Measurements from ENCODE around the gene DNAJC25.
"Not testable (repeated sequence)": the region's sequence is repeated elsewhere in the genome, so short reads cannot be mapped to it uniquely, and the experiment has no call there.

Gene DNAJC25

DNA sequence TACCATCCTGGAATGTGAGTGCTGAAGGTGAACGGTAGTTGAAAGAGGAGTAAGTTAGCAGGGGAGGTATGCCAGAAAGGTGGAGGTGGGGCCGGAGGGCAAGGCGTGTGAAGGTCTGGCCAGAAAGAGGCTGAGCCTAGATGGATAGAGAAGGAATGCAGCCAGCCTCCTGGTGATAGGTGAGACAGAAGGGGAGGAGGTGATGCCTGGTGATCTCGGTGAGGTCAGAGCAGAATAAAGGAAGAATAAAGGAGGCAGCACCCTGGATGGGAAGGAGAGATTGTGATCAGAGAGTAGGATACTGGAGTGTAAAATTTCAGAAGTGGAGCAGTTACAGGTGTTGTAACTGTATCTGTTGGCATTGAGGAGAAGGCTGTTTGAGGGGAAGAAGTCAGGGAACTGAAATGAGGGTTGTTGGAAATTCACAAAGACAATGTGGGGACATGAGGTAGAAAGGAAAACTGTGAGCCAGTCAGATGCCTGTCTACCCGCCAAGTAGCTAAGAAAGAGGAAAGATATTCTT, 32.2 kb downstream of the DNAJC25 start:
- no peak for DNase-seq (ENCODE audit: low read depth in 2 of 2)

DNA sequence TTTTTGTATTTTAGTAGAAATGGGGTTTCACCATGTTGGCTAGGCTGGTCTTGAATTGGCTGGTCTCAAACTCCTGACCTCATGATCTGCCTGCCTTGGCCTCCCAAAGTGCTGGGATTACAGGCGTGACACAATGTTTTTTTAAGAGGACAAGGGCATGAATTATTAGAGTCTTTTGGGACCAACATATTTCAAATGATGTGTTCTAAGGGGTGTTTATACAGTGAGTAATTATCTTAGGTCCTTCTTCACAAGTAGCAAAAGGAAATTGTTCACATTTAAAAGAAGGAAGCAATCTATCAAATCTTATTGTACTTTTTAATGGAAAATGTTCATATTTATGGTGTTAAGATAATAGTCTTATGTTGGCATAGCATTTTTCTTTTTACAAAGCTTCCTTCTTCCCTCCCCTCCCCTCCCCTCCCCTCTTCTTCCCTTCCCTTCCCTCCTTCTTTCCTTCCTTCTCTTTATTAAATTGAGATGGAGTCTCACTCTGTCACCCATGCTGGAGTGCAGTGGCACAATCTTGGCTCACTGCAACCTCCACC, 37.0 kb downstream of the DNAJC25 start:
- DNase-seq (ENCODE audit: low read depth in 2 of 2), result no peak

DNA sequence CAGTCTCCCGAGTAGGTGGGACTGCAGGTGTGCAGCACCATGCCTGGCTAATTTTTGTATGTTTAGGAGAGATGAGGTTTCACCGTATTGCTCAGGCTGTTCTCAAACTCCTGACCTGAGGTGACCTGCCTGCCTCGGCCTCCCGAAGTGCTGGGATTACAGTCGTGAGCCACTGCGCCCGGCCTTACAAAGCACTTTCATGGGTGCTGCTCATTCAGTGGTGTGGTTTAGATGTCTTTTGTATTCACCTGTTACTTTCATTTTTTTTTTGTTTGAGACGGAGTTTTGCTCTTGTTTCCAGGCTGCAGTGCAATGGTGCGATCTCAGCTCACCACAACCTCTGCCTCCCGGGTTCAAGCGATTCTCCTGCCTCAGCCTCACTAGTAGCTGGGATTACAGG, 37.5 kb downstream of the DNAJC25 start:
- DNase-seq (ENCODE audit: low read depth in 2 of 2), result not testable (repeated sequence)

DNA sequence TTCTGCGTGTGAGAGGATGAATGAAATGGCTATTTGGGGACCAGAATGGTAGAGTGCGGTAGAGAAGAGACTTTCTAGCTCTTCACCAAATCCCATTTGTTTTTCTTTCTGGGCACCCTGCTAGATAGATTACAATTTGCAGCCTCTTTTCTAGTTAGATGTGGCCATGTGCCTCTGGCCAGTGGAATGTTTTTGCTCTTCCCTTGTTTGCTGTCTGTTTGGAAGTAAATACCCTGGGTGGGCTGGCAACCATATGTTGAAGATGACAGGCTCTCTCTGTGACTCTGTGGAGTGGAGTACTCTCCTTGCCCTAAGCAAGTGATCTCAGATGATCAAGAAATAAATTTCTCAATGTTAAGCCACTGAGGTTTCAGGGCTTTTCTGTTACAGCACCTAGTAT, 43.2 kb downstream of the DNAJC25 start:
- DNase-seq (ENCODE audit: low read depth in 2 of 2), result no peak

DNA sequence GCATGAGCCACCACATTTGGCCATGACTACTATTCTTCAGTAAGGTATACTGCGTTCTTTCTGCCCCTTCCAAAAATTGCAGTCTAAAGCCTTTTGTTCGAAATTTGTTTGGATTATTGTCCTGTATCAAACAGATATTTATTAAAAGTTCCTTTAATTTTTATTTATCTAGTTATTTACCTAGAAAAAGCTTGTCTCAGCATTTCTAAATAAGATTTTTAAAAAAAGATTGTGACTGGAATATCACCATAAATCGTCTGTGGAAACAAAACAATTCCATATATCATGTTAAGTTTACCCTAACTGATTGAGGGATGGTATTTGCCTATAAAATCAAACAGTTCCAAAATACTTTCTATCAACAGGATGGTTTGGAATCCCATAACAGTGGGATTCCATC, 45.0 kb downstream of the DNAJC25 start:
- no peak for DNase-seq (ENCODE audit: low read depth in 2 of 2)

DNA sequence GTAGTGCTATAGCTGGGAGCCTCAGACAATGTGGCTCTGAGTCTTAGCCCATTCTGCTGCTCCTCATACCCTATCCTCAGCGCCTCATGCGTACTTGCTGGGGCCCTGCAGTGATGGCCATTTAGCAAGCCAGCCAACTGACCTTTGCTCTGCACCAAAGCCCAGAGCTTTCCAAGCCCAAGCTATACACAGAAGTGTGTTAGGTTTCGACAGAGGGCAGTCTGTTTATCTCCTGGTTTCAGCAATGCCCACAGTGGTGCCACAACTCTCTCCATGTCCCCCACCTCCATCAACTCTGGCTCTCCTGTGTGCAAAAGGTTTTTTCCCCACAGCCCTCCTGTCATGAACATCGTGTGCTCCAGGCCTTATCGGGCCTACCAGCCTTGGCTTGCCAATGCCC, 47.2 kb downstream of the DNAJC25 start:
- DNase-seq (ENCODE audit: low read depth in 2 of 2), result no peak

DNA sequence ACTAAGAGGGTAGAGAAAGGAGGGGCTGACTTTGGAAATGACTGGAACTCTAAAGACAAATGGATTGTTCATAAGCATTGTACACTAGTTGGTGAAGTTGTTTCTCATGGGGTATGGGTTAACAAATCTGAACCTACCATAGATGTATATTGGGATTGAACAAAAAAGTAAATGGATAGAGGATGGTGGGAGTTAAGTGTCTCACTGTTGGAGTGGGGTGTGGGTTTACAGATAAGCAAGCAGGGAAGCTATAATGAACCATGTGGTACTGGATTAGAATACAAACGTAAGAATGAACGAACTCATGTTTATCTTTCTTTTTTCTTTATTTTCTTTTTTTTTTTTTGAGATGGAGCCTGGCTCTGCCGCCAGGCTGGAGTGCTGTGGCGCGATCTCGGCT, 48.1 kb downstream of the DNAJC25 start:
- DNase-seq (ENCODE audit: low read depth in 2 of 2), result no peak

DNA sequence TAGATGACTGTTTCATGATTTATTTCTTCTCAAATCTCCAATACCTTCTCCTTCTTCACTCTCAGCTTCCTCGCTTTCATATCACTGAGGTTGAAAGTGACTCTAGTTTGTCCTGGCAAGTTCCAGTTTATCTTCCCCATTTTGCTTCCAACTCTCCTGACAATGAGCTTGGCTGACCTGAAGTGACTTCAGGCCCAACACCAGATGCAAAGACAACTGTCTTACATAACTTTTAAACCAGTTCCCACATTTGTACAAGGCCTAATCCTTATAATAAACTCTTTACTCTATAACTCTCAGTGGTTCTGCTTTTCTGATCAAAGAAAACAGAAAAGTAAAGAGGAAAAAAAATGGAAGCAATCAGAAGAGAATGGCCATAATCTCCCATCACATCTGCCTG, 52.3 kb downstream of the DNAJC25 start:
- DNase-seq (ENCODE audit: low read depth in 2 of 2), result no peak

DNA sequence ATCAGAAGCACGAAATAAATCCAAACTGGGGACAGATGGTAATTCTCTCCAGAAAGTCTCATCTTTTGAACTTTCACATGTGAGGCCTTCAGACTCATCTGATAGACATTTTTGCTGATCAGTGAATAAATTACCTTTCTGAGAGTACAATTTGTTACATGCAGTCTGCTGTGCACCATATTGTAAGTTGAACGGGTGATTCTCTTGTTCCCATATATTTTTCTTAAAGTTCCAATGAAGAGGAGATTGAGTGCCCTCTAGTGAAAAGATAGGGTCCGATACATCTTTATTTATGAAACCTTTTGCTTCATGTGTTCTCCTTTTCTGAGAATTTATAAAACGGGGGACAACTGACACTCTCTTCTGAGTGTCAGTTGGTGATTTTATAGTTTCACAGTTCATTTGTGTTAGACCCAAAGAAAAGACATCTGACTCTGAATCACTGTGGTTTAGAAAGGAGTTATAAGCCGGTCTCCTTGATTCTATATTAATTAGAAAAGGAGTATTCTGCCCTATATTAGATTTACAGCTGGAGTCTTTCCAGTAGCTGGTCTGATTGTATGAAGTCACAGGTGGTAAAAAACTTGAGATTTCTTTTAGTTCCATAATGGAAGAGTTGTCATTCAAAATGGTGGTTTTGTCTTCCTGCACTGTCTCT, 60.7 kb downstream of the DNAJC25 start:
- DNase-seq (ENCODE audit: low read depth in 2 of 2), result no peak

DNA sequence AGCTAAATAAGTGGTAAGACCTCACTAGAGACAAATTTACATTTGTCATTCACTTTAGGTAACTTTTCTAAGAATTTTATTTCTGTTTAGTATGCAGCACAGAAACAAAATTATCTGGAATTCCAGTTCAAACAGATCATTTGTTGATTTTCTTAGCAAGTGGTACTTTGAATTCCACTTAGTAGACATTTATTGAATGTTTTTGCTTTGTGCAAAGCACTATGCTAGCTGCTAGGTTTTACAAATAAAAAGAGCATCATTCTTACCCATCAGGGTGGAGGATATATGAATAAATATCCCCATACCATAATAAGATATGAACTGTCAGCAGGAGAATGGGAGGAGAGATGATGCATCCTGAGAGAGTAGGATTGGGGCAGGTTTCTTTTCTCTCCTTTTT, 65.7 kb downstream of the DNAJC25 start:
- no peak for DNase-seq (ENCODE audit: low read depth in 2 of 2)

DNA sequence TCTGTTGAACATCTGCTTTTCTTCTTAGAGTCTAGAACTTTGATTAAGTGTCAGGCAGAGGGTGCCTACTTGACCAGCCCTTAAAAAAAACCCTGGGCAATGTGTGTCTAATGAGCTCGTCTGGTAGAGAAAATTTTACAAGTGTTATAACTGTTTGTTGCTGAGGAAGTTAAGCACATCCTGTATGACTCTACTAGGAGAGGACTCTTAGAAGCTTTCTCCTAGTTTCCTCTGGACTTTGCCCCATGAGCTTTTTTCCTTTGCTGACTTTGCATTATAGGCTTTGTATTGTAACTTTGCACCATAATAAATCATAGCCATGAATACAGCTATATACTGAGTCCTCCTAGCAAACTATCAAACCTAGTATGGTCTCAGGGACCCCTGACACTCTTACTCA, 69.6 kb downstream of the DNAJC25 start:
- no peak for DNase-seq (ENCODE audit: low read depth in 2 of 2)

All from stimulated activated CD8-positive, alpha-beta memory T cell treated with anti-CD3 and anti-CD28 coated beads, Interleukin-2, amount 100 ng/mL, for 1 hour (primary cell).